NCI-H524 treated with DMSO at 0.1 percent for 48 hours (cell line): ENCODE data around the gene IL1A.

ENCODE experiments used
- DNase-seq: peaks from one replicate; lab custom pipeline; 2025; lab: John Stamatoyannopoulos, UW

Gene IL1A

GRCh38 chr2:112762276-112762675 lies 22.0 kb downstream of the IL1A start:
- no peak for DNase-seq

DNA sequence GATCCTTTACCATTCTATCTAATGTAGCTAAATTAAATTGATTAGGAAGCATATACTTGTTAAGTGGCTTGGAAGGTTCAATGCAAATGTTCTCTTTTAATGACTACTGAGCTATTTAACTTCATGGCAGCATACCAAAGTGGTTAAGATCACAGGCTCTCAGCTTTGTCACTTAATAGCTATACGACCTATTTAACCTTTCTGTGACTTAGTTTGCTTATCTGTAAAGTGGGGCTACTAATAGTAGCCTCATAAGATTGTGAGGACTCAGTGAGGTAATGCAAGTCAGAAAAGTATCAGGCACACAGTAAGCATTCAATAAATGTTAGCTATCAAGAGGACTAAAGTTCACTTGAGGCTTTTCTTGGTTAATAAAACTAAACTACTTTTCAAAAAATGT lies 24.1 kb downstream of the IL1A start:
- DNase-seq = no peak

DNA sequence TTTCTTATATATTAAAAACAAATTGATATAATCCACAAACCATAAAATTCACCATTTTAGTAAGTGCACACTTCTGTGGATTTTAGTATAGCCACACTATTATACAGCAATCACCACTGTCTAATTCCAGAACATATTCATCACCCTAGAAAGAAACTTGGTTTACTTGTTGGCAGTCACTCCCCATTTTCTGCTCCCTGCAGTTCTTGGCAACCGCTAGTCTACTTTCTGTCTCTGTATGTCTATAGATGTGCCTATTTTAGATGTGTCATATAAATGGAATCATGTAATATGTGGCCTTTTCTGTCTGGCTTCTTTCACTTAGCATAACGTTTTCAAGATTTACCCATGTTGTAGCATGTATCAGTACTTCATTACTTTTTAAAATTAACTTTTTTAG lies 25.6 kb downstream of the IL1A start:
- no peak for DNase-seq

DNA sequence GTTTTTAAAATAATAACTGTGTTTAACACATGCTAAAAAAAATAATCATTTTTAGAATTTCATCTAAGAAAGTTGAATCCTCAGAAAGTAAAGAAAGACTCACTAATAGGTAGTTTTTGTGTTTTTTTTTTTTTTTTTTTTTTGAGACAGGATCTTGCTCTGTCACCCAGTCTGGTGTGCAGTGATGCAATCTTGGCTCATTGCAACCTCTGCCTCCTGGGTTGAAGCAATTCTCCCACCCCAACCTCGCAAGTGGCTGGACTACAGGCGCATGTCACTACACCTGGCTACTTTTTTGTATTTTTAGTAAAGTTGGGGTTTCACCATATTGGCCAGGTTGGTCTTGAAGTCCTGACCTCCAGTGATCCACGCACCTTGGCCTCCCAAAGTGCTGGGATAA lies 27.0 kb downstream of the IL1A start:
- DNase-seq = no peak

DNA sequence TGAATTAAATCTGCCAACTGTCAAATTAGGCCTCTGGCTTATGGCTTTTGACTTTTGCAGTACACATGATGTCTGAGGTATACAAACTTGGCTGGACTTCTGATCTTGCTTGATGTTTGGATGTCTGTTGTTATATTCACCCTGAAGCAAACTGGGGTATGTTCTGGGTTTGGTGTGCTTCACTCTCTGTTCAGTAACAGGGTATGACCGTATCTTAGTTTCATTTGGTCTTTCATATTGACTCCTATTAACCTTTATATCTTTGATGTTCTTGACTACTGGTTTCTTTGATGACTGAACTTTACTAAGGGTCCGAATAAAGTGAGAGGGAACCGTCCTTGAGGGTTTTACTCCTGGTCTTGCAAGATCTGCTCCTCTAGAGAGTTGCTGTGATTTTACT lies 28.1 kb downstream of the IL1A start:
- DNase-seq = no peak

GRCh38 chr2:112755444-112755843 lies 28.8 kb downstream of the IL1A start:
- DNase-seq = no peak

- DNase-seq = no peak
Observed at GRCh38 chr2:112754564-112754963, 29.7 kb downstream of the IL1A start.

GRCh38 chr2:112752667-112753066 lies 31.6 kb downstream of the IL1A start:
- DNase-seq = no peak

DNA sequence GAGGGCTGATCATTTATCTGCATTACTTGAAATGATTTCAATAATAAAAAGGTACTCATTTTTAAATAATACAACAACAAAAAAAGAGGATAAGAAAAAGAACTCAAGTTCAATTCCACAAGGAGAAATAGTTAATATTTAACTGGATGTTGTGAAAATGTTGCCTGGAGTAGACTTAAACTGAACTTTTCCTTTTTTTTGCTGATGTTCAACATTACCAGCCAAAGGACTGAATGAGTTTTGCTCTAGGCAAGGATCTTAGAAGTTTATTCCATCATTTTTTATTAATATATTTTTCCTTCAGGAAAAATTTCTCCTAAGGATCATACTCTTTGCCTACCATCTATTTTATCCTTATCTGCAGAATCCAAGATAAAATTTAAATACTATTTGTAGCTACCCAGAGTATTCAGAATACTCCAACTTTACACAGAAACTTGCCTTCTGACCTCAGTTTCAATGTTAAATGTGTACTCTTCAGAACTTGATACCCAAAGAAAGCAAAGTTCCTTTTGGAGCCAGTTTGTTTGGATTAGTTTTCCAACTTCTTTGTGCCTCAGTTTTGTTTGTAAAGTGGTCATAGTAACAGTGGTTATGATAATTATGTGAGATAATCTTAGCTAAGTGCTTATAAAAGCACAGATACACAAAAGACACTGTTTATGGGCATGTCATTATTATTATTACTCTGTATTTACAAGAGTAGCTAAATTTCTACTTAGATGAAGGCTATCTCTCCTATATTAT lies 32.7 kb downstream of the IL1A start:
- DNase-seq = no peak

- DNase-seq = no peak
Observed at GRCh38 chr2:112750560-112750843, 33.8 kb downstream of the IL1A start.

GRCh38 chr2:112749755-112750559 lies 34.3 kb downstream of the IL1A start:
- DNase-seq = no peak

DNA sequence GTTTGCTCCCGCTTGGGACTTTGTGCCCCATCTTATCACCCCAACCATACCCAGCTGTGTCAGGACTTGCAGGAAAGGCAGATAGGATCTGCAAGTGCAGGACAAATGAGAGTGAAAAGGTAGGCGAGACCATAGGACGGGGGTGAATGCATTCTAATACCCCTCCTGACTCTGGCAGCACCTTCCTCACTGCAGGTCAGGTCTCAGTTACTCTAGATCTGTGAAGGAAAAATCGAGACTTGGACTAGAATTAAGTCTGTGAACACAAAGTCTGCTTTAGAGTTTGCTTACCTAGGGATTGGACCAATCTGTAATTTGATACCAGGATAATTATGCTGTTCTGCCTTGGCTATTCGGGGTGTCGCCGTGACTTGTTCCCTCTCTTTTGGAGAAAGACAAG lies 43.8 kb downstream of the IL1A start:
- no peak for DNase-seq

DNA sequence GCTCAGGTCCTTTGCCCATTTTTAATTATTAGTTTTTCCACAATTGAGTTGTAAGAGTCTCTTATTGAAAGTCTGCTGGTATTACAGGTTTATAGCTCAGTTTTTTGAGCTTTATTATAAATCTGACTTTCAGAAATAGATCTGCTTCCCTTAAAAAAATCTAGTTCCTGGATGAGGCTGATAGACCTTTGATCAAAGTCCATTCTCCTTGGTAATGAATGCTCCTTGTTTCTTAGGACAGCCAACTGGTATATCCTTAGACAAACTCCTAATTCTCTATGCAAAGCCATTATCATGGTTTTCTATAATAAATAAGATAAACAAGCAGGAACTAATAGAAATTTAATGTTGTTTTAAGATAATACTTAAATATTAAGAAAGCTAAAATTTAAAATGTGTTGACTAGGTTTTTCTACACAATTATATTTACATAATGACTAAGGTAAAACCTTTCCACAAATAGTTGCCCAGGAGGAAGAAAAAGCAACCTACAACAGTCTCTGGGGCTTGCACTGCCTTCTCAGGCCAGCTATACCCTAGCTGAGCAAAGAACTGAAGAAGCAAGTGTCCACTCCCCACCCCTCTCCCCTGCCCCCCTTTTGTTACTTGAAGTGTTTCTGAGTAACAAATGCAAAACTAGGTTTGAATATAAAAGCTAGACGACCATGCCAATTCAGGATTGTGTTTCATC lies 46.6 kb downstream of the IL1A start:
- no peak for DNase-seq

DNA sequence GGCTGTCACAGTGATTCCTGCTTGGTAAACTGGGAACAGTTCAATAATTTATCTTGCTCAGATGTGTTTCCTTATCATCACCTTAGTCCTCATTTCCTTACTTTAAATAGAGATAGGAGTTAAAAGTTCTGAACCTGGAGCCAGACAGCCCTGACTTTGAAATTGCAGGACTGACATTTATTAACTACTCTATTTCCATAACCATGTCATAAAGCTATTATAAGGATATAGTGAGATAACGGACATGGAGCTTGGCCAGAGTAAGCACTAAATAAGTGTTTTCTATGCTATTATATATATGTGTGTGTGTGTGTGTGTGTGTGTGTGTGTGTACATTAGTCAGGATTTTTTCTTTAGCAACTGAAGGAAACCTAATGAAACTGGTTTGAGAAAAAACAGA lies 50.4 kb downstream of the IL1A start:
- no peak for DNase-seq

- no peak for DNase-seq
Observed at GRCh38 chr2:112733456-112733855, 50.8 kb downstream of the IL1A start.

GRCh38 chr2:112731479-112731878 lies 52.8 kb downstream of the IL1A start:
- DNase-seq = no peak

DNA sequence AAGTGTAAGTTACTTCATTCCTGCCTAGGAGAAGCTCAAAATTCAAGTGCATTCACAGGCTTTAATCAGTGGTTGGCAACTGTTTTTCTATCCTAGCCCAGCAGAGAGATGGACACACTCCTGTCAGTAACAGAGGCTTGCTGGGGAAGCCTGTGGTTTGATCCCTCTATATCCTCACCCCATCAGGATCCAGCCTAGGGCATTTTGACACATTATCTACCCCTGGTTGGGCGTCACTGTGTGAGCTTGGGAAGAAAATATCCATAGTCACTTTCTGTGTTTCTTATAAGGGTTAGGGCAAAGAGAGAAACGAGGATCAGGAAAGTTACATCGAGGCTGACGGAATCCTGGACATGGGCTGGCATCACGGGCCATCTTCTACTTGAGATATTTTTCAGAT lies 53.5 kb downstream of the IL1A start:
- DNase-seq = no peak

GRCh38 chr2:112730216-112730615 lies 54.1 kb downstream of the IL1A start:
- no peak for DNase-seq

- no peak for DNase-seq
Observed at GRCh38 chr2:112728378-112729175, 55.7 kb downstream of the IL1A start.

- no peak for DNase-seq
Observed at GRCh38 chr2:112728029-112728362, 56.3 kb downstream of the IL1A start.

- no peak for DNase-seq
Observed at GRCh38 chr2:112727276-112728028, 56.8 kb downstream of the IL1A start.
